HCT116 (cell line): Measurements from ENCODE around the gene PPP1R12B.

Experiments
- CBX3 ChIP-seq: IDR thresholded peaks from 2 replicates; pipeline ENCODE4 v1.6.1; 2012; ENCODE audit warnings: low read depth
- EZH2 ChIP-seq: fragments of 200-600 bp; sonication (generic); IDR thresholded peaks from 2 replicates; pipeline ENCODE4 v1.6.1; 2017; ENCODE audit warnings: antibody characterized with exemption, mixed run types
- EZH2phosphoT487 ChIP-seq: fragments of 200-600 bp; IDR thresholded peaks from 2 replicates; pipeline ENCODE4 v1.6.1; 2018; ENCODE audit warnings: antibody characterized with exemption, borderline replicate concordance
- POLR2A ChIP-seq: IDR thresholded peaks from 2 replicates; pipeline ENCODE4 v1.7.0; 2011; ENCODE audit warnings: borderline replicate concordance; ENCODE audit not compliant: insufficient read depth, insufficient read length; ENCODE audit errors: extremely low read depth
- POLR2AphosphoS5 ChIP-seq: IDR thresholded peaks from 2 replicates; pipeline ENCODE4 v1.6.1; 2011; ENCODE audit warnings: mild to moderate bottlenecking, low read depth, low read length, moderate library complexity
- SIN3A ChIP-seq: IDR thresholded peaks from 2 replicates; pipeline ENCODE4 v1.6.1; 2012; ENCODE audit warnings: low read depth
- SP1 ChIP-seq: IDR thresholded peaks from 2 replicates; pipeline ENCODE4 v1.6.1; 2012; ENCODE audit warnings: low read depth
- TCF7L2 ChIP-seq: IDR thresholded peaks from 2 replicates; pipeline ENCODE4 v1.7.0; 2011; ENCODE audit warnings: borderline replicate concordance, inconsistent platforms; ENCODE audit not compliant: insufficient read depth, insufficient read length; ENCODE audit errors: extremely low read depth
- ZNF274 ChIP-seq: fragments of 200-500 bp; sonication (Bioruptor generic); IDR thresholded peaks from 2 replicates; pipeline ENCODE4 v1.6.1; 2014; ENCODE audit warnings: mild to moderate bottlenecking, low read depth, low read length, inconsistent platforms
- TF ChIP-seq, protein P1 (sequence below), 3 experiments: fragments of 200-600 bp in 1 of 3; sonication (generic) in 1 of 3; IDR thresholded peaks in 2 of 3; conservative IDR thresholded peaks in 1 of 3; 2 replicates each; pipeline ENCODE4 v1.5.1; 2012 to 2017; ENCODE audit warnings: low read depth in 2 of 3, low read length in 2 of 3, antibody characterized with exemption in 1 of 3, borderline replicate concordance in 1 of 3, control low read depth in 1 of 3, mild to moderate bottlenecking in 1 of 3, mixed read lengths in 1 of 3, mixed run types in 1 of 3, moderate library complexity in 1 of 3; ENCODE audit not compliant: insufficient read depth in 1 of 3
- TF ChIP-seq, protein P2 (sequence below): IDR thresholded peaks from 2 replicates; pipeline ENCODE4 v1.6.1; 2012; ENCODE audit warnings: low read depth
- TF ChIP-seq, protein P3 (sequence below): IDR thresholded peaks from 2 replicates; pipeline ENCODE4 v1.6.1; 2012

DNA sequence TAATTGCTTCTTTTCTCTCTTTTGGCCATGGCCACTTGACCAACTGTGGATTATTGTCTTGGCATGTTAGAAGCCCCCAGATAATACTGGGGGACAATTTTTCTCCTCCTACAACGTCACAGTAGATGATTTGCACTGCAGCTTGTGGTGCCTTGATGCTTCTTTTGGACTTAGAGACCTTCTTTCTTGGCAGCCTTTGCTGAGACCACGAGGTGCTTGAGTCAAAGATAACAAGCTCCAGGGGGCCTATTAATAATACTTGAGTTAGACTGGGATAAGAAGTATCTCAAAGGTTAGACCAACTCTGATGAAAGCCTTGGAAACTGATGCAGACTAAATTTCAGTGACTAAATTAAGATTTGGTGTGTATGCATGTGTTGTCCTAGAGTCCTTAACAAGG is 3.2 kb downstream of the PPP1R12B start:
- no peak for TF ChIP-seq TCF7L2
- TF ChIP-seq ZNF274: no peak
- TF ChIP-seq, protein P1, sequence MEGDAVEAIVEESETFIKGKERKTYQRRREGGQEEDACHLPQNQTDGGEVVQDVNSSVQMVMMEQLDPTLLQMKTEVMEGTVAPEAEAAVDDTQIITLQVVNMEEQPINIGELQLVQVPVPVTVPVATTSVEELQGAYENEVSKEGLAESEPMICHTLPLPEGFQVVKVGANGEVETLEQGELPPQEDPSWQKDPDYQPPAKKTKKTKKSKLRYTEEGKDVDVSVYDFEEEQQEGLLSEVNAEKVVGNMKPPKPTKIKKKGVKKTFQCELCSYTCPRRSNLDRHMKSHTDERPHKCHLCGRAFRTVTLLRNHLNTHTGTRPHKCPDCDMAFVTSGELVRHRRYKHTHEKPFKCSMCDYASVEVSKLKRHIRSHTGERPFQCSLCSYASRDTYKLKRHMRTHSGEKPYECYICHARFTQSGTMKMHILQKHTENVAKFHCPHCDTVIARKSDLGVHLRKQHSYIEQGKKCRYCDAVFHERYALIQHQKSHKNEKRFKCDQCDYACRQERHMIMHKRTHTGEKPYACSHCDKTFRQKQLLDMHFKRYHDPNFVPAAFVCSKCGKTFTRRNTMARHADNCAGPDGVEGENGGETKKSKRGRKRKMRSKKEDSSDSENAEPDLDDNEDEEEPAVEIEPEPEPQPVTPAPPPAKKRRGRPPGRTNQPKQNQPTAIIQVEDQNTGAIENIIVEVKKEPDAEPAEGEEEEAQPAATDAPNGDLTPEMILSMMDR (IDR thresholded peaks at IDR 0.05 in 2 of 3, conservative IDR thresholded peaks at IDR 0.05 in 1 of 3; ENCODE audit: borderline replicate concordance in 1 of 3, insufficient read depth in 1 of 3, low read depth in 2 of 3, low read length in 2 of 3): no peak
- TF ChIP-seq POLR2AphosphoS5: no peak
- no peak for TF ChIP-seq EZH2
- TF ChIP-seq, protein P2, sequence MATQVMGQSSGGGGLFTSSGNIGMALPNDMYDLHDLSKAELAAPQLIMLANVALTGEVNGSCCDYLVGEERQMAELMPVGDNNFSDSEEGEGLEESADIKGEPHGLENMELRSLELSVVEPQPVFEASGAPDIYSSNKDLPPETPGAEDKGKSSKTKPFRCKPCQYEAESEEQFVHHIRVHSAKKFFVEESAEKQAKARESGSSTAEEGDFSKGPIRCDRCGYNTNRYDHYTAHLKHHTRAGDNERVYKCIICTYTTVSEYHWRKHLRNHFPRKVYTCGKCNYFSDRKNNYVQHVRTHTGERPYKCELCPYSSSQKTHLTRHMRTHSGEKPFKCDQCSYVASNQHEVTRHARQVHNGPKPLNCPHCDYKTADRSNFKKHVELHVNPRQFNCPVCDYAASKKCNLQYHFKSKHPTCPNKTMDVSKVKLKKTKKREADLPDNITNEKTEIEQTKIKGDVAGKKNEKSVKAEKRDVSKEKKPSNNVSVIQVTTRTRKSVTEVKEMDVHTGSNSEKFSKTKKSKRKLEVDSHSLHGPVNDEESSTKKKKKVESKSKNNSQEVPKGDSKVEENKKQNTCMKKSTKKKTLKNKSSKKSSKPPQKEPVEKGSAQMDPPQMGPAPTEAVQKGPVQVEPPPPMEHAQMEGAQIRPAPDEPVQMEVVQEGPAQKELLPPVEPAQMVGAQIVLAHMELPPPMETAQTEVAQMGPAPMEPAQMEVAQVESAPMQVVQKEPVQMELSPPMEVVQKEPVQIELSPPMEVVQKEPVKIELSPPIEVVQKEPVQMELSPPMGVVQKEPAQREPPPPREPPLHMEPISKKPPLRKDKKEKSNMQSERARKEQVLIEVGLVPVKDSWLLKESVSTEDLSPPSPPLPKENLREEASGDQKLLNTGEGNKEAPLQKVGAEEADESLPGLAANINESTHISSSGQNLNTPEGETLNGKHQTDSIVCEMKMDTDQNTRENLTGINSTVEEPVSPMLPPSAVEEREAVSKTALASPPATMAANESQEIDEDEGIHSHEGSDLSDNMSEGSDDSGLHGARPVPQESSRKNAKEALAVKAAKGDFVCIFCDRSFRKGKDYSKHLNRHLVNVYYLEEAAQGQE: no peak
- no peak for TF ChIP-seq POLR2A
- TF ChIP-seq, protein P3, sequence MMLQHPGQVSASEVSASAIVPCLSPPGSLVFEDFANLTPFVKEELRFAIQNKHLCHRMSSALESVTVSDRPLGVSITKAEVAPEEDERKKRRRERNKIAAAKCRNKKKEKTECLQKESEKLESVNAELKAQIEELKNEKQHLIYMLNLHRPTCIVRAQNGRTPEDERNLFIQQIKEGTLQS: no peak
- TF ChIP-seq SIN3A: no peak
- TF ChIP-seq SP1: no peak
- TF ChIP-seq EZH2phosphoT487: no peak
- no peak for TF ChIP-seq CBX3
